ENCODE results near the gene FBN2.
"Not testable (repeated sequence)": the region's sequence is repeated elsewhere in the genome, so short reads cannot be mapped to it uniquely, and the experiment has no call there.

The FBN2 gene

DNA sequence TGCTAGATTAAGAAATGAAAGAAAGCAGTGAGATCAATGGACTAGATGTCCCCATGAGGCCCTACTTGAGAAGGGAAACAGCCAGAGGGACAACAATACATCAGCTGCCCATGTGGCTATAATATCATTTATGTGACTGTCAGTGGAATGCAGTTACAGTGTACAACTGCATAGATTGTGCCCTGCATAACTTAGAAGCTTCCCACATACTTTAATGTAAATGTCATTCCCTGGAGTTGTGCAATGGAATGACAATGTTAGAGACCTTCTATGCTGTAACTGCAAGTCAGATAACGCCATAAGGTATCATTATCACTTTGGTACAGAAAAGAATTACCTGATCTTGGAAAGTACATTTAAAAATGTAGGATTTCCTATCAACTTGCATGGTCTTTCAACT is 67.4 kb downstream of the FBN2 start:
- TF ChIP-seq, protein P1, sequence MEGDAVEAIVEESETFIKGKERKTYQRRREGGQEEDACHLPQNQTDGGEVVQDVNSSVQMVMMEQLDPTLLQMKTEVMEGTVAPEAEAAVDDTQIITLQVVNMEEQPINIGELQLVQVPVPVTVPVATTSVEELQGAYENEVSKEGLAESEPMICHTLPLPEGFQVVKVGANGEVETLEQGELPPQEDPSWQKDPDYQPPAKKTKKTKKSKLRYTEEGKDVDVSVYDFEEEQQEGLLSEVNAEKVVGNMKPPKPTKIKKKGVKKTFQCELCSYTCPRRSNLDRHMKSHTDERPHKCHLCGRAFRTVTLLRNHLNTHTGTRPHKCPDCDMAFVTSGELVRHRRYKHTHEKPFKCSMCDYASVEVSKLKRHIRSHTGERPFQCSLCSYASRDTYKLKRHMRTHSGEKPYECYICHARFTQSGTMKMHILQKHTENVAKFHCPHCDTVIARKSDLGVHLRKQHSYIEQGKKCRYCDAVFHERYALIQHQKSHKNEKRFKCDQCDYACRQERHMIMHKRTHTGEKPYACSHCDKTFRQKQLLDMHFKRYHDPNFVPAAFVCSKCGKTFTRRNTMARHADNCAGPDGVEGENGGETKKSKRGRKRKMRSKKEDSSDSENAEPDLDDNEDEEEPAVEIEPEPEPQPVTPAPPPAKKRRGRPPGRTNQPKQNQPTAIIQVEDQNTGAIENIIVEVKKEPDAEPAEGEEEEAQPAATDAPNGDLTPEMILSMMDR (IDR thresholded peaks at IDR 0.05; ENCODE audit: low read depth, low read length): no peak
- H3K27me3 ChIP-seq: no peaks in the 10 kb centered on the region
- H3K4me1 ChIP-seq: no peaks in the 10 kb centered on the region
- H3K36me3 ChIP-seq: no peaks in the 10 kb centered on the region
- no peak for DNase-seq
- no peak overlapping the region for H3K4me3 ChIP-seq (ENCODE audit: low read depth, low read length)
- no peaks in the 10 kb centered on the region for H3K9me3 ChIP-seq

DNA sequence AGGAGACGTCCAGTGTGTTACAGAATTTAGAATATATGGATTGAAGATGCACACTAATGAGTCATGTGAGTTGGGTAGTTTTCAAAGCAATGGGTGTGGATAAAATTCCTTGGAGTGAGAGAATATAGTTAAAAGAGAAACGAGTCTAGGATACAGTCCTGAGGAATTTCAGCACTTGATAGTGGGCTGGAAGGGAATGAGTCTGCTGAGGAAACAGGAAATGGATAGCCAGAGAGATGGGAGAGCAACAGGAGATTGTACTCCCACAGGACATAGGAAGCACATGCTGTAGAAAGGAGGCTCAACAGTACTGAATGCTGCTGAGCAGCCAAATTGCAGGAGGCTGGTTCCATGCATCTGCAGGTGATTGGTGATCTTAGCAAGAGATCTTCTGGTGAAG is 68.1 kb downstream of the FBN2 start:
- Histone ChIP-seq H3K27me3 (no peaks in the 10 kb centered on the region), H3K9me3 (no peaks in the 10 kb centered on the region), H3K4me3 (ENCODE audit: low read depth, low read length) (no peak overlapping the region), H3K36me3 (no peaks in the 10 kb centered on the region), H3K4me1 (no peaks in the 10 kb centered on the region)
- TF ChIP-seq, protein P1 (IDR thresholded peaks at IDR 0.05; ENCODE audit: low read depth, low read length): no peak
- no peak for DNase-seq

DNA sequence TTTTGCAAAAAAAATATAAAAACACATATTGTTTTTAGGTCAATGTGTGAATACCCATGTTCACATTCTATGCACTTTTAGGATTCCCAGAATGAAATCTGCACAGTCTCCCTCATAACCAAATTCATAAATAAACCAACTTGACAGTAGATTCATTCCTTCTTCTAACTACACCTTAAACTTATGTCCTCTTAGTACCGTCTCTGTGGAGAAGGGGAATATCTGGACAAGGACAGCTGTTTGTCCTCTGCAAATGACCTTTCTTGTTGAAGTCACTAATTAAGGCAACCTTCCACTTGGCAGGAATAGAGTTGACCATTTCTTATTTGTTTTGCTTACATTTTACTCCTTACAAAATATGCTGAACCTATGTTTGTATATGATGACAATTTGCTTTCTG is 71.1 kb downstream of the FBN2 start:
- H3K9me3 ChIP-seq: no peaks in the 10 kb centered on the region
- no peak for DNase-seq
- no peaks in the 10 kb centered on the region for H3K36me3 ChIP-seq
- H3K4me1 ChIP-seq: no peaks in the 10 kb centered on the region
- no peak overlapping the region for H3K4me3 ChIP-seq (ENCODE audit: low read depth, low read length)
- H3K27me3 ChIP-seq: no peaks in the 10 kb centered on the region
- TF ChIP-seq, protein P1 (IDR thresholded peaks at IDR 0.05; ENCODE audit: low read depth, low read length): no peak

DNA sequence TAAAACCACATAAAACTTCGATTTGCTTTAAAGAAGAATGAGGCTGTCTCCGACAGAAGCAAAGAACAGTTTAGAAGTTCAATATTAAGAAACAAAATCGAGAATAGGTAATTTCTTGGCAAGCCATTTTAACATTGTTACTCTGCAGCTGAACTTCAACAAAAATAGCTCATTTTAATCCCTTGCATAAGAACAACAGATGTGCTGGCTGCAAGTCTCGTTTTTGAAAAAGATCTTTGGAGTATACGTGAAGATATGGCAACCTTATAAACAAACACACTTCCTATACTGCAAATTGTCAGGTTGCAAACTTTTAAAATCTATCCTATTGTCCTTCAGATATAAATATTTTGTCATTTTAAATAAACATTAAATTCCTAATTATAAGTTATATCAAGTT is 71.5 kb downstream of the FBN2 start:
- Histone ChIP-seq H3K9me3 (no peaks in the 10 kb centered on the region), H3K36me3 (no peaks in the 10 kb centered on the region), H3K4me1 (no peaks in the 10 kb centered on the region), H3K27me3 (no peaks in the 10 kb centered on the region), H3K4me3 (ENCODE audit: low read depth, low read length) (no peak overlapping the region)
- no peak for DNase-seq
- TF ChIP-seq, protein P1 (IDR thresholded peaks at IDR 0.05; ENCODE audit: low read depth, low read length): no peak

DNA sequence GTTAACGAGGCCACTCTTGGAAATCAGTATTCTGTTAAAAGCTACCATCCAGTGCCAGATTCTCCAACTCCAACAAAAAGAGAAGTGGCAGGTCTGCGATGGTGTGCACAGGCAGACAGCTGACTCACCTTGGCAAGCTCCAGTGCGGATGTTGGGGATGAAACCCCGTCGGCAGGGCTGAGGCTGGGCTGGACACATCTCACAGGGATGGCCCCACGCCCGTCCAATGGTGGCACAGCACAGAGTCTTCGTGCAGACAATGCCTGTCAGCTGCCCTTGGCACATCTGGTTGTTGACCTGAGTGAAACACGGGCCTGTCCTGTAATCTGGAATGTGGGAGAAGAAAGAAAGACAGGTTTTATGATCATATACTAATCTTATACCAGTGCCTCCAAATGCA is 73.4 kb downstream of the FBN2 start:
- no peaks in the 10 kb centered on the region for H3K27me3 ChIP-seq

DNA sequence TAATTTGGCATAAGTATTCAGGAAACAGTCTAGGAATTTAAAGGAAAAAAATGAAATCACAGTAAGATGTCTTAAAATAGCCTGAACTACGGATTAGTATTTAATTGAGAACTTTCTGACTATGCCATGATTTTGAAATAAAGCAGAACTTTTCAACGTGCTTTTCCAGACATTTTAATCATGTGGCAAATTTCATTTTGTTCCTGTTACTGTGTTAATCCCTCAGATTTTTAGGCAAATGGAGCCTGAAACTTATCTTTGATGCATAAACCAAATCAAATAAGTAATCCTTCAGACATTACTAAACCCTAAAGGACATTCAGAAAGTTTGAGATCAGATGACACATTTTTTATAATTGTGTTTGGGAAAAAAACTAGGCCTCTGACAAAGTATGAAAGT is 75.7 kb downstream of the FBN2 start:
- Histone ChIP-seq H3K36me3 (no peaks in the 10 kb centered on the region), H3K4me3 (ENCODE audit: low read depth, low read length) (no peak overlapping the region), H3K27me3 (no peaks in the 10 kb centered on the region), H3K9me3 (no peaks in the 10 kb centered on the region), H3K4me1 (no peaks in the 10 kb centered on the region)
- no peak for DNase-seq
- TF ChIP-seq, protein P1 (IDR thresholded peaks at IDR 0.05; ENCODE audit: low read depth, low read length): no peak

More for the DNA sequence above, 73.4 kb downstream of the FBN2 start:
- Histone ChIP-seq H3K4me1 (no peaks in the 10 kb centered on the region), H3K36me3 (no peaks in the 10 kb centered on the region), H3K4me3 (ENCODE audit: low read depth, low read length) (no peak overlapping the region), H3K9me3 (no peaks in the 10 kb centered on the region)
- TF ChIP-seq, protein P1 (IDR thresholded peaks at IDR 0.05; ENCODE audit: low read depth, low read length): no peak
- no peak for DNase-seq

DNA sequence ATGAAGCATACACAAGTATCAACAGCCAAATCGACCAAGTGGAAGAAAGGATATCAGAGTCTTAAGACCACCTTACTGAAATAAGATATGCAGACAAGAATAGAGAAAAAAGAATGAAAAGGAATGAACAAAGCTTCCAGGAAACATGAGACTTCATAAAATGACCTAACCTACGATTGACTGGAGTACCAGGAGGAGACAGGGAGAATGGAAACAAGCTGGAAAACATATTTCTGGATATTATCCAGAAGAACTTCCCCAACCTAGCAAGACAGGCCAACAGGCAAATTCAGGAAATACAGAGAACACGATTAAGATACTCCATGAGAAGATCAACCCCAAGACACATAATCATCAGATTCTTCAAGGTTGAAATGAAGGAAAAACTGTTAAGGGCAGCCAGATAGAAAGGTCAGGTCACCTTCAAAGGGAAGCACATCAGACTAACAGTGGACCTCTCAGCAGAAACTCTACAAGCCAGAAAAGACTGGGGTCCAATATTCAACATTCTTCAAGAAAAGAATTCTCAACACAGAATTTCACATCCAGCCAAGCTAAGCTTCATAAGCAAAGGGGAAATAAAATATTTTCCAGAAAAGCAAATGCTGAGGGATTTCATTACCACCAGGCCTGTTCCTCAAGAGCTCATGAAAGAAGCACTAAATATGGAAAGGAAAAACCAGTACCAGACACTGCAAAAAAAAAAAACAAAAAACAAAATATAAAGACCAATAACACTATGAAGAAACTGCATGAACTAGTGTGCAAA is 80.7 kb downstream of the FBN2 start:
- not testable (repeated sequence) for H3K4me1 ChIP-seq; H3K4me3 ChIP-seq (ENCODE audit: low read depth, low read length); H3K36me3 ChIP-seq; DNase-seq; H3K9me3 ChIP-seq; H3K27me3 ChIP-seq

All from BE2C (cell line).